ENCODE data around the gene EEF2K. TPM values are rescaled to one million over a fixed set of nuclear protein-coding genes. Genes with fewer than 3 reads are reported as not detected.
A peak's percentile ranks its signal among the peaks of the same experiment; 100 is the strongest.

The EEF2K gene
- total RNA-seq, 1 experiment from 2014 or later = 31.8 TPM

DNA sequence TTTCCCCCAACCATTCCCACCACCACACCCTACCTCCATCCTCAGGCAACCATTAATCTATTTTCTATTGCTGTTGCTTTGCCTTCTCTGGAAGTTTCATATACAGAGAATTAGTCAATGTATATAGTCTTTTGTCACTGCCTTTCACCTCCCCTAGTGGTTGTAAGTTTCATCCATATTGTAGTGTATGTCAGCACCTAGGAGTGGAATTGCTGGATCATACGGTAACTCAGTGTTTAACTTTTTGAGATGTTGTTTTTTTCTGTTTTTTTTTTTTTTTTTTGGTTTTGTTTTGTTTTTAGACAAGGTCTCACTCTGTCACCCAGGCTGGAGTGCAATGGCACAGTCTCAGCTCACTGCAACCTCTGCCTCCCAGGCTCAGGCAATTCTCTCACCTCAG is 16.9 kb downstream of the EEF2K start:
- Mint-ChIP-seq H3K27me3 (ENCODE audit: unreplicated experiment) (no peaks in the 10 kb centered on the region), H3K36me3 (ENCODE audit: insufficient read depth, unreplicated experiment) (peaks cover 1% of the 10 kb centered on the region), H3K4me3 (ENCODE audit: low read depth, unreplicated experiment) (no peak overlapping the region), H3K9me3 (ENCODE audit: low read depth, unreplicated experiment) (no peaks in the 10 kb centered on the region), H3K27ac (ENCODE audit: unreplicated experiment) (no peak overlapping the region), H3K4me1 (ENCODE audit: low read depth, unreplicated experiment) (no peaks in the 10 kb centered on the region)
- intact Hi-C loops (cut with micrococcal nuclease; ENCODE audit: unreplicated experiment) = no loop called here
- TF ChIP-seq, protein P1, sequence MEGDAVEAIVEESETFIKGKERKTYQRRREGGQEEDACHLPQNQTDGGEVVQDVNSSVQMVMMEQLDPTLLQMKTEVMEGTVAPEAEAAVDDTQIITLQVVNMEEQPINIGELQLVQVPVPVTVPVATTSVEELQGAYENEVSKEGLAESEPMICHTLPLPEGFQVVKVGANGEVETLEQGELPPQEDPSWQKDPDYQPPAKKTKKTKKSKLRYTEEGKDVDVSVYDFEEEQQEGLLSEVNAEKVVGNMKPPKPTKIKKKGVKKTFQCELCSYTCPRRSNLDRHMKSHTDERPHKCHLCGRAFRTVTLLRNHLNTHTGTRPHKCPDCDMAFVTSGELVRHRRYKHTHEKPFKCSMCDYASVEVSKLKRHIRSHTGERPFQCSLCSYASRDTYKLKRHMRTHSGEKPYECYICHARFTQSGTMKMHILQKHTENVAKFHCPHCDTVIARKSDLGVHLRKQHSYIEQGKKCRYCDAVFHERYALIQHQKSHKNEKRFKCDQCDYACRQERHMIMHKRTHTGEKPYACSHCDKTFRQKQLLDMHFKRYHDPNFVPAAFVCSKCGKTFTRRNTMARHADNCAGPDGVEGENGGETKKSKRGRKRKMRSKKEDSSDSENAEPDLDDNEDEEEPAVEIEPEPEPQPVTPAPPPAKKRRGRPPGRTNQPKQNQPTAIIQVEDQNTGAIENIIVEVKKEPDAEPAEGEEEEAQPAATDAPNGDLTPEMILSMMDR (IDR thresholded peaks at IDR 0.05; ENCODE audit: unreplicated experiment) = no peak
- BruUV-seq (replicated peaks) = no TSS peak
- no peak for DNase-seq
- CTCF ChIA-PET = no interaction called here

DNA sequence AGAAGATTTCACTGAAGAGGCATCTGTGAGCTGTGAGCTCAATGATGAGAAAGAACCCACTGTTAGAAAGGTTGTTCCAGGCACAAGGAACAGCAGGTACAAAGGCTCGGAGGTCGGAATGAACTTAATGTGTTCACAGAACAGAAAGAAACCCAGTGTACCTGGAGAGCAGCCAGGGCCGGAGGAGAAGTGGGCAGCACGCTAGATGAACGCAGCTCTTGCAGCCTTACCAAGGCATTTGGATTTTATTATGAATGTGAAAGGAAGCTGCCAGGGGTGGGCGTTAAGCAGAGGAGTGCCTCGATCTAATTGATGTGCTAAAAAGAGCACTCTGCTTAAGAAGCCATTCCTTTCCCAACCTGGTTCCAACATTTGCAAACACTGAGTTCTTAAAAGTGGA is 19.0 kb downstream of the EEF2K start:
- no TSS peak for BruUV-seq (replicated peaks)
- H3K36me3 Mint-ChIP-seq (ENCODE audit: insufficient read depth, unreplicated experiment) = peaks cover 11% of the 10 kb centered on the region
- intact Hi-C loops (cut with micrococcal nuclease; ENCODE audit: unreplicated experiment) = no loop called here
- H3K9me3 Mint-ChIP-seq (ENCODE audit: low read depth, unreplicated experiment) = no peaks in the 10 kb centered on the region
- no peak for DNase-seq
- TF ChIP-seq, protein P1 (IDR thresholded peaks at IDR 0.05; ENCODE audit: unreplicated experiment) = no peak
- no peaks in the 10 kb centered on the region for H3K27me3 Mint-ChIP-seq (ENCODE audit: unreplicated experiment)
- CTCF ChIA-PET = interaction anchor here (0.6 kb wide), 1 partner anchor 126 kb away, joined by 10 read pairs; no protein-coding TSS in a partner anchor
- H3K4me1 Mint-ChIP-seq (ENCODE audit: low read depth, unreplicated experiment) = no peaks in the 10 kb centered on the region
- no peak overlapping the region for H3K4me3 Mint-ChIP-seq (ENCODE audit: low read depth, unreplicated experiment)
- H3K27ac Mint-ChIP-seq (ENCODE audit: unreplicated experiment) = no peak overlapping the region

DNA sequence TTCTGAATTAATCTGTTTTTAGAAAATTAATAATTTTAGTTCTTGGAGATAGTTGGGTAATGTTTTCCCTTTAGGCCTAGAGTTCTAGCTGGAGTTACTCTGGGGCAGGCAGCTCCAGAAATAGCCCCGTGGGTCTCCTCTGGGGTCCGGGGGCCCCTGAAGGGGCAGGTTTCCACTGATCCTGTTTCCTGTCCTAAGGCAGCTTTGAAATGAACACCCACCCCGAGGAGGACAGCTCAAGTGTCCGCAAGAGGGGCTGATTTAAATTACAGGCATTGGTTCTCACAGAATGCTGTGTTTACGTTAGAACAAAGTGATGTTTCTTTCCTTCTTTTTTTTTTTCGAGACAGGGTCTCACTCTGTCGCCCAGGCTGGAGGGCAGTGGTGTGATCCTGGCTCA is 23.8 kb downstream of the EEF2K start:
- intact Hi-C loops (cut with micrococcal nuclease; ENCODE audit: unreplicated experiment) = loop anchor here (5.0 kb wide), 1 partner anchor 33 kb away; no protein-coding TSS in a partner anchor
- peaks cover 22% of the 10 kb centered on the region for H3K36me3 Mint-ChIP-seq (ENCODE audit: insufficient read depth, unreplicated experiment)

DNA sequence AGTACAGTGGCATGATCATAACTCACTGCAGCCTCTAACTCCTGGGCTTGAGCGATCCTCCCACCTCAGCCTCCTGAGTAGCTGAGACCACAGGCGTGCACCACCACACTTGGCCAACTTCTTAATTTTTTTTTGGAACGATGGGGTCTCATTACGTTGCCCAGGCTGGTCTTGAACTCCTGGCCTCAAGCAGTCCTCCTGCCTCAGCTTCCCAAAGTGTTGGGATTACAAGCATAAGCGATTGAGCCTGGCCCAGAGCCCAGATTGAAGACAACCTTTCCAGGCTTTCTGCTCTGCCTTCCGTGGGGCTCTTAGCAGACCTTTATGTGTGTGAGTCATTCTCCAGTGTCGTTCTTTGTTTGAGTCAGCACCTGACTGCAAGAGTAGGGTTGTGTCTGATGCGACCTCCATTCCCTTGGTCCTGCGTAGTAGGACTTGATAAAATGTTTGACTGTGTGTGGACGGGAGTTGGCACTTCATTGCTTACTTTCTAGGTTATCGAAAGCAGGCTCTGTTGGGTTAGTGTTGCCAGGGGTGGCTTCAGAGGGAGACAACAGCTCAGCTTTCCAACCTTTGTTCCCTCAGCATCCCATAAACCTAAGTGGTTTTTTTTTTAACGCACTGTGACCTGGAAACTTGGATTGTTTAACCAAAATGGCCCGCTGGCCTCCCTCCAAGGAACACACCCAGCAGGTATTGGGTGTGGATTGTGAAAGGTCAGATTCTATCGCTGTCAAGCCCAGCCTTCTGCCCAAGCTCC is 26.4 kb downstream of the EEF2K start:
- peaks cover 22% of the 10 kb centered on the region for H3K36me3 Mint-ChIP-seq (ENCODE audit: insufficient read depth, unreplicated experiment)
- H3K9me3 Mint-ChIP-seq (ENCODE audit: low read depth, unreplicated experiment) = no peaks in the 10 kb centered on the region
- TF ChIP-seq, protein P1 (IDR thresholded peaks at IDR 0.05; ENCODE audit: unreplicated experiment) = no peak
- peak; percentile 84 for DNase-seq
- peak overlapping the region; percentile 64 for H3K4me3 Mint-ChIP-seq (ENCODE audit: low read depth, unreplicated experiment)
- intact Hi-C loops (cut with micrococcal nuclease; ENCODE audit: unreplicated experiment) = loop anchor here (5.0 kb wide), 1 partner anchor 35 kb away; no protein-coding TSS in a partner anchor
- no peaks in the 10 kb centered on the region for H3K27me3 Mint-ChIP-seq (ENCODE audit: unreplicated experiment)
- BruUV-seq (replicated peaks) = no TSS peak
- peaks cover 22% of the 10 kb centered on the region for H3K4me1 Mint-ChIP-seq (ENCODE audit: low read depth, unreplicated experiment)
- peak overlapping the region; percentile 96 for H3K27ac Mint-ChIP-seq (ENCODE audit: unreplicated experiment)
- CTCF ChIA-PET = interaction anchor here (0.6 to 1.0 kb wide), 3 partner anchors 24 to 1445 kb away, joined by 3 to 4 read pairs (median 3); no protein-coding TSS in a partner anchor

More for the DNA sequence above, 23.8 kb downstream of the EEF2K start:
- Mint-ChIP-seq H3K4me3 (ENCODE audit: low read depth, unreplicated experiment) (no peak overlapping the region), H3K27ac (ENCODE audit: unreplicated experiment) (no peak overlapping the region), H3K9me3 (ENCODE audit: low read depth, unreplicated experiment) (no peaks in the 10 kb centered on the region), H3K4me1 (ENCODE audit: low read depth, unreplicated experiment) (peaks cover 14% of the 10 kb centered on the region), H3K27me3 (ENCODE audit: unreplicated experiment) (no peaks in the 10 kb centered on the region)
- DNase-seq = no peak
- BruUV-seq (replicated peaks) = no TSS peak
- TF ChIP-seq, protein P1 (IDR thresholded peaks at IDR 0.05; ENCODE audit: unreplicated experiment) = no peak
- CTCF ChIA-PET = no interaction called here
